ENCODE data around the gene NKD2.

Gene NKD2

DNA sequence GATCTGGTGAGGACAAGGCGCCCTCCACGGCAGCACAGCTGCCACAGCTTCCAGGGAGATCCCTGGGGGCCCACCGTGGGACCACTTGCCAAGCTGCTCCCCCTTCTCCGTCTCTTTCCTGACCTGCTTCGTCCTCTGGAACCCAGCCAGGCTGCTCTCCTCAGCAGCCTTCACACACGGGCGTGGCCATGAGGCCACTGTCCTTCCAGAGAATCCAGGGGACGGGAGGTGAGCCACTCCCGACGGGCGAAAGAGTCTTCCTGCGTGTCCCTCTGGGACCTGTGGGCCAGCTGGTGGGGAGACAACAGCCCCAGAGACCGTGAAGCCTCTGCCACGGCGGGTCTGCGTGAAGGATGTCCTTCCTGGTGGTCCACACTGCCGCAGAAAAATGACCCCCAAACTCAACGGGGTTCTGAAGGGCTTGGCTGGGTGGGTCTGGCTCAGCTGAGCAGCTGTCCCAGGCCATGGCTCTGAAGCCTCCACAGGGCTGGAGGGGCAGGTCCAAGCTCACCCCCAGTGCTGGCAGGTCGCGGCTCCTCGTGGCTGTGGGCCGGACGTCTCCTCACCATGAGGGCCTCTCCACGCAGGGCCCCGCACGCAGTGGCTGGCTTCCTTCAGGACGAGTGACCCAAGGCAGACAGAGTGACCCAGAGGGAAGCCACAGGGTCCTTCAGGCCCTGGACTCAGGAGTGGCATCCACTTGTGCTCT is 47.4 kb upstream of the NKD2 start:
- Histone ChIP-seq H2AFZ (ENCODE audit: low read length) (no peak overlapping the region), H3K4me1 (ENCODE audit: insufficient read depth, low read length, severe bottlenecking) (peaks cover 19% of the 10 kb centered on the region), H3F3A (ENCODE audit: insufficient read depth, low read length) (no peaks in the 10 kb centered on the region), H3K4me2 (ENCODE audit: low read length) (no peak overlapping the region), H3K9ac (ENCODE audit: low read length) (no peak overlapping the region), H3K36me3 (ENCODE audit: insufficient read depth, low read length) (no peaks in the 10 kb centered on the region), H3K4me3 (ENCODE audit: low read depth, low read length, poor library complexity, severe bottlenecking) (no peak overlapping the region), H3K27ac (ENCODE audit: low read depth, low read length, poor library complexity, severe bottlenecking) (no peak overlapping the region), H3K9me2 (ENCODE audit: low read depth, low read length) (no peaks in the 10 kb centered on the region), H3K9me3 (ENCODE audit: low read length) (no peaks in the 10 kb centered on the region), H3K27me3 (ENCODE audit: insufficient read depth, low read length) (no peaks in the 10 kb centered on the region), H4K20me1 (ENCODE audit: insufficient read depth, low read length) (no peaks in the 10 kb centered on the region), H3K79me2 (ENCODE audit: insufficient read depth, low read length) (no peaks in the 10 kb centered on the region)
- TF ChIP-seq EZH2 (IDR thresholded peaks at IDR 0.05; ENCODE audit: borderline replicate concordance, low read length) (no peak), CTCF (IDR thresholded peaks at IDR 0.05; ENCODE audit: low read length) (no peak)

DNA sequence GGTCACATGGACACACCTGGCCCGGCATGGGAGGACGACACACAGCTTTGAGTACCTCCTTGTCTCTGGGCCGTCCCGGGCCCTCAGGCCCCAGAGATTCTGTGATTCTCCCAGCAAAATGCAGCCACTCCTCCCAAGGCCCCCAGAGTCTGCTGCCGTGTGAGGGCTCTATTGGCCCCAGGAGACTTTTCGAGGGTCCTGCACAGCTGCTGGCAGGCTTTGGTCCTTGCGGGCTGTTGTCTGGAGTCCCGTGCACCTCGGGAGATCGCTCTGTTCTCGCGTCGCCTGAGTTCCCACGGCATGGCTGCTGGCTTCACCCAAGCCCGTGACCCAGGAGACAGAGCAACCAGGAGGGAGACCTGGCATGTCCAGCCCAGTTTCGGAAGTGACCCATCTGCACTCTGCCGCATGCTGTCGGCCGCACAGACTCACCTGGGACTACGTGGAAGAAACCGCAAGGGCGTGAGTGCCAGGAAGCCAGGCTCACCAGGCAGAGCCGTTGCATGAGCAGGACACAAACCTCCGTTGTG is 46.8 kb upstream of the NKD2 start:
- Histone ChIP-seq H3K79me2 (ENCODE audit: insufficient read depth, low read length) (no peaks in the 10 kb centered on the region), H2AFZ (ENCODE audit: low read length) (no peak overlapping the region), H3K9me2 (ENCODE audit: low read depth, low read length) (no peaks in the 10 kb centered on the region), H3K4me1 (ENCODE audit: insufficient read depth, low read length, severe bottlenecking) (peaks cover 19% of the 10 kb centered on the region), H3K9ac (ENCODE audit: low read length) (no peak overlapping the region), H3K27ac (ENCODE audit: low read depth, low read length, poor library complexity, severe bottlenecking) (no peak overlapping the region), H3F3A (ENCODE audit: insufficient read depth, low read length) (no peaks in the 10 kb centered on the region), H4K20me1 (ENCODE audit: insufficient read depth, low read length) (no peaks in the 10 kb centered on the region), H3K4me3 (ENCODE audit: low read depth, low read length, poor library complexity, severe bottlenecking) (no peak overlapping the region), H3K36me3 (ENCODE audit: insufficient read depth, low read length) (no peaks in the 10 kb centered on the region), H3K4me2 (ENCODE audit: low read length) (no peak overlapping the region), H3K9me3 (ENCODE audit: low read length) (no peaks in the 10 kb centered on the region), H3K27me3 (ENCODE audit: insufficient read depth, low read length) (no peaks in the 10 kb centered on the region)
- no peak for TF ChIP-seq CTCF (IDR thresholded peaks at IDR 0.05; ENCODE audit: low read length)
- no peak for TF ChIP-seq EZH2 (IDR thresholded peaks at IDR 0.05; ENCODE audit: borderline replicate concordance, low read length)

DNA sequence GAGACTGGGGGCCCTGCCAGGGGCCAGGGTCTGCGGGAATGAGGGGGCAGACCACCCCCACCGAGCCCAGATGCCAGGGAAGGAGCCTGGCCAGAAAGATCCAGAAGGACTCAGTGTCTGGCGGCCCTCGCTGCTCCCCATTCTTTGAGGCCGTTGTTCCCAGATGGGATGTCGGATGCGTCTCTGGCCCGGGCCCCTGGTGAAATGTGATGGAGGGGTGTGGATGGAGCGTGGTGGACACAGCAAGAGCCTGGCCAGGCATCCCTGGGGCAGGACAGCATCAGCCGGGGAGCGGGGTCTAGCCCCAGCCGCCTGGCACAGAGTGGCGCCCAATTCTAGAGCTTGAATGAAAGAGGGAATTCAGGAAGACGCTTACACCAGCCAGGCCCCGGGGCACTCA is 46.2 kb upstream of the NKD2 start:
- TF ChIP-seq EZH2 (IDR thresholded peaks at IDR 0.05; ENCODE audit: borderline replicate concordance, low read length) (no peak), CTCF (IDR thresholded peaks at IDR 0.05; ENCODE audit: low read length) (no peak)
- H3K9me3 ChIP-seq (ENCODE audit: low read length) = no peaks in the 10 kb centered on the region
- H3K27me3 ChIP-seq (ENCODE audit: insufficient read depth, low read length) = no peaks in the 10 kb centered on the region
- H3K79me2 ChIP-seq (ENCODE audit: insufficient read depth, low read length) = no peaks in the 10 kb centered on the region
- H3F3A ChIP-seq (ENCODE audit: insufficient read depth, low read length) = no peaks in the 10 kb centered on the region
- H3K4me2 ChIP-seq (ENCODE audit: low read length) = no peak overlapping the region
- no peak overlapping the region for H2AFZ ChIP-seq (ENCODE audit: low read length)
- H3K36me3 ChIP-seq (ENCODE audit: insufficient read depth, low read length) = no peaks in the 10 kb centered on the region
- peaks cover 19% of the 10 kb centered on the region for H3K4me1 ChIP-seq (ENCODE audit: insufficient read depth, low read length, severe bottlenecking)
- no peaks in the 10 kb centered on the region for H4K20me1 ChIP-seq (ENCODE audit: insufficient read depth, low read length)
- no peak overlapping the region for H3K4me3 ChIP-seq (ENCODE audit: low read depth, low read length, poor library complexity, severe bottlenecking)
- H3K27ac ChIP-seq (ENCODE audit: low read depth, low read length, poor library complexity, severe bottlenecking) = no peak overlapping the region
- no peak overlapping the region for H3K9ac ChIP-seq (ENCODE audit: low read length)
- H3K9me2 ChIP-seq (ENCODE audit: low read depth, low read length) = no peaks in the 10 kb centered on the region

Measured in OCI-LY1 (cell line).